ENCODE results near the gene ZNF543.
"Not testable (repeated sequence)": the region's sequence is repeated elsewhere in the genome, so short reads cannot be mapped to it uniquely, and the experiment has no call there.

Gene ZNF543
- 2.0 to 12.9 (median 7.3) reads per million in 17 experiments for total RNA-seq

DNA sequence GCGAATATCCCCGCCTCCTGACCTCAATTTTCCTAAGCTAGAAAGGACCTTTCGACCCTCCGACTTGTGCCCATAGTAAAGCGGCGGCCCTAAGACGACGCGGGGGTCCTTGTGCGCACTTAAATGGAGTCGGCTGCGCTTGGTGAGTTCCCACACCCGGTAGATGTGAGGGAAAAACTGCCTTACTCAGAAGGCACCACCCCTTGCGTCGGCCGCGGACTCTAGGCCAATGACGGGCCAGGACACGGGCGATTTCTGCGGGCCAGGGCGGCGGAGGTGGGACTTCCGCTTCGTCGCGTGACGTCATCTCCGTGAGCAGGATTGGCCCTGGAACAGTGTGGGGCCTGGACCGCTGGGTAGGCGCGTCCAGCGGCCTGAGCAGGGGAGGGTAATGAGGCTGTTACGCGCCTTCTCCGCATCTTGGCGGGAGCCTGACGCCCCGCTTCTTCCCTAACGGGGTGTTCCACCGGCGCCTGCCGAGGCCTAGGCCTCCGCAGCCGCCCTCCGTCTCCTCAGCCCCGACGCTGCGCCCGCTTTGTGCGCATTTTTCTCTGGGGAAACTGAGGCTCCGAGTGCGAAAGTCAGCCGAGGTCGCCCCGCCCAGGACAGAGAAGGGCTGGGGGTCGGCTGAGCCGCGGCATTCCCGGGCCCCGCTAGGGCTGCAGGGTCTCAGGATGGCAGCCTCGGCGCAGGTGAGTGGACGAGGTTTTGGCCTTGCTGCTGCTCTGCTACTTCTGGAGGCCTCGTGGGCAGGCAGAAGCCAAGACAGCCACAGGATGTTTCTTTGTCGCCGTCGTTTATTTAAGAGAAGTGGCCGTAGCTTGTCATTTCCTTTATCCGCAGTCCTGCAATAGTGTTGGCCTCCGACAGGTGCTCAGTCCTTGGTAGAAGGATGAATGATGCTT is at the start of gene ZNF543:
Gene ZNF543, plus strand, starts transcription at position 293 of the 905 bp plus-strand sequence. Its CDS starts 382 bp downstream, at position 675.
- DNase-seq: peak; percentile 97 to 99 (median 98)

DNA sequence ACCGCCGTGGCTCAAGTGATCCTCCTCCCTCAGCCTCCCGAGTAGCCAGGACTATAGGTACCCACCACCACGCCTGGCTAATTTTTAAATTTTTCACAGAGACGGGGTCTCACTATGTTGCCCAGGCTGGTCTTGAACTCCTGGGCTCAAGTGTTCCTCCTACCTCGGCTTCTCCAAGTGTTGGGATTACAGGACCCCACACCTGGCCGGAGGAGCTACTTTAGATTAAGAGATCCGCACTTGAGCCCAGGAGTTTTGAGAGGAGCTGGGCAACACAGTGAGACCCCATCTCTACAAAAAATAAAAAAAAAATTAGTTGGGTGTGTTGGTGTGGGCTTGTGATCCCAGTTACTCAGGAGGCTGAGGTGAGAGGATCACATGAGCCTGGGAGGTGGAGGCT is 49.0 kb upstream of the ZNF543 start:
- DNase-seq: no peak

GRCh38 chr19:57273014-57273413 is 47.3 kb upstream of the ZNF543 start:
- no peak for DNase-seq

DNA sequence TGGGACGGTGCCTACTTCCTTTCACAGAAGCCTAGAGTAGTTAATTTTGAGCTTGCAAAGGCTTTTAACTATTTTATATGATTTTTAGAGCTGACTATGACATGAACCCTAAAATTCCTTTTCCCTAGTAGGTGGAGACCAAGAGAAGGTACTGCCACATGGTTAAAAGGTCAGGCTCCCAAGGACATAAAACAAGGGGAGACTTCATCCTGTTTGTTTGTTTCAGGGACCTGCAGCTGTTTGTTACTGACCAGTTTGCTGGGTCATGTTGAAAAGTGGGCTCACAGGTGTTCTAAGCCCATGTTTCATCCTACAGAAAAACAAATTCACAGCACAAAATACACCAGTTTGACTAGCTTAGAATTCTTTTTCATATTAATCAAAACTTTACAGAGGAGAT is 43.8 kb upstream of the ZNF543 start:
- no peak for DNase-seq

GRCh38 chr19:57278481-57278880 is 41.8 kb upstream of the ZNF543 start:
- not testable (repeated sequence) for DNase-seq

DNA sequence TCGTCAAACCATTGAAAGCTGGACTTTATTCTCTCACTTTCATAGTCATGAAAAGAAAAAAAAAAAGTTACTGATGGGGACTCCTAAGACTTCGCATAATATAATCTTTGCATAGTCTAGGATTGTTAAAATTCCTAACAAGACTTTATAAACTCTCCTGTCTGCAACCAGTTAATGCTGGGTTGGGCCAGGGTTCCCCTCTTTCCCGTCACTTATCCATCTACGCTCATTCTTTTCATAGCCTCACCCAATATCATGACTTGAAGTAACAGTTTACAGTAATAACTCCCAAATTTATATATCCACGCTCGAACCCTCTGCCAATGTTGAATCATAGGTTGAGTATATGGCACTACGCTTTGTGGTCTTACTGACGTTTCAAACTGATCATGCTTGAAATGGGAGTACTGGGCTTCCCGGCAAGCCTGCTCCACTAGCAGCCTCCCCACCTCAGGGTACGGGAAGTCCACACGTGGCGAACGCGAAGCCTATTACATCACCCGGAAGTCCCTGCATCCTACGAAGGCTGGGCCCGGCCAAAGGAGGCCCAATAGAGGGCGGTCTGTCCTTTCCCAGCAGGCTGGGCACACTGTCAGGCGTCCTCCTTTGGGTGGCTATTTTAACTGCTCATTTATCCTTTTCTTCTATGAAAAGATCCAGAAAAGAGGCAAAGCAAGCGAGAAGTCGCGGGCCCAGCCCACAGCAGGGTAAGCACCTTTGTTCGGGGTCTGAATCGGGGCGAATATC is 40.7 kb upstream of the ZNF543 start:
- peak; percentile 91 to 96 (median 96) for DNase-seq

DNA sequence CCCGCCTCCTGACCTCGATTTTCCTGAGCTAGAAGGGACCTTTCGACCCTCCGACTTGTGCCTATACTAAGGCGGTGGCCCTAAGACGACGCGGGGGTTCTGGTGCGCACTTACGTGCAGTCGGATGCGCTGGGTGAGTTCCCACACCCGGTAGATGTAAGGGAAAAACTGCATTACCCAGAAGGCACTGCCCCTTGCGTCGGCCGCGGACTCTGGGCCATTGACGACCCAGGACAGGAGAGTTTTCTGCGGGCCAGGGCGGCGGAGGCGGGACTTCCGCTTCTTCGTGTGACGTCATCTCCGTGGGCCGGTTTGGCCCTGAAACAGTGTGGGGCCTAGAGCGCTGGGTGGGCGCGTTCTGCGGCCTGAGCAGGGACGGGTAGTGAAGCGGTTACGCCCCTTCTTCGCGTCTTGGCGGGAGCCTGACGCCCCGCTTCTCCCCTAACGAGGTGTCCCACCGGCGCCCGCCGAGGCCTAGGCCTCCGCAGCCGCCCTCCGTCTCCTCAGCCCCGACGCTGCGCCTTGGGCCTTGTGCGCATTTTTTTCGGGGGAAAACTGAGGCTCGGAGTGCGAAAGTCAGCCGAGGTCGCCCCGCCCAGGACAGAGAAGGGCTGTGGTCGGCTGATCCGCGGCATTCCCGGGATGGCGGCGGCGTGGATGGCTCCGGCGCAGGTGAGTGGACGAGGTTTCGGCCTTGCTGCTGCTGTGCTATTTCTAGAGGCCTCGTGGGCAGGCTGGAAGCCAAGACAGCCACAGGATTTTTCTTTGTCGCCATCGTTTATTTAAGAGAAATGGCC is 39.9 kb upstream of the ZNF543 start, which contains the start of gene ZNF460:
Gene ZNF460, plus strand, starts transcription at position 321 of the 797 bp plus-strand sequence. Its CDS starts 322 bp downstream, at position 643.
- DNase-seq: peak; percentile 99

DNA sequence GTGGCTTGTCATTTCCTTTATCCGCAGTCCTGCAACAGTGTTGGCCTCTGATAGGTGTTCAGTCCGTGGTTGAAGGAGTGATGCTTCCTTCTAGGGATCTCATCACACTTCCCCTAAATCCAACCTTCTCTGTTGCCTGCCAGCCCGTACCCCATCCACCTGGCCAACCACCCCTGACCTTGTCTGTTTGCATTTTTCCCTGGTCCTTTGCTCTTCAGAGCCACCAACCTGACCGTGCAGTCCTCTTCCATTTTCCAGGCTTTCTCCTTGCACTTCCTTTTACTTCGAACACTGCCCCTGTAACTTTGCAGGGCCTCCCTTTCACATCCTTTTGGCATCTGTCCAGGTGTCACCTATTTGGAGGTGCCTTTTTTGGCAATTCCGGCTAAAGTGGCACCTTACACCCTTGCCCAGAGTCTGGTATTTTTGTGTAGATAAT is 39.3 kb upstream of the ZNF543 start:
- peak; percentile 33 to 50 (median 35) for DNase-seq

DNA sequence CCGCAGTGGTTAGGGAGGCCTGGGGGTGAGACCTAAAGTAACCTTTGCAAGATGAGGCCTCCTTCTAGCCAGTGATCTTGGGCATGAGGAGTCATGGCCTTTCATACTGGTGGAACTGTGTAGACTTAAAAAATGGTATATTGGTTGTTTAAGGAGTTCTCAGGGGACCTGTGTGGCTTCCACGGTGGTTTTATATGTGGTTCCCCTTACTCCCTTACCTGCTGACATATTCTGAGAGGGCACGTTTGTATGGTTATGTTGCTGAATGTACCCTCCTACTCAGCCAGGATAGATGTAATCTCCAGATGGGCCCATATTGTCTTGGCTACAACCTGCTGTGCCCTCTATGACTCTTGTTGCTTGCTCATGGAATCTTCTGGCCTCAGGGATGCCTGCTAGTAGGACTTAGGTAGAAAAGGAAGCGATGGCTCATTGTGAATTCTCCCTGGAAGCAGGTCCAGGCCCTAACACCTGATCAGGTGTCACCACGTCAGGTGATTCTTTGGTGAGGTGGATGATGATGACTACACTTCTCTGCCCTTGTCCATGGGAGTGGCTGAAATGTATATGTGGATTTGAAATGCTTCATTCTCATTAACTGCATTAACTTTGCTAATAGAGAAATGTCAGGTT is 38.1 kb upstream of the ZNF543 start:
- DNase-seq: no peak

- peak in 1 of 4 experiments; percentile 8 for DNase-seq
These were observed 31.9 kb upstream of the ZNF543 start for GRCh38 chr19:57288373-57288772.

DNA sequence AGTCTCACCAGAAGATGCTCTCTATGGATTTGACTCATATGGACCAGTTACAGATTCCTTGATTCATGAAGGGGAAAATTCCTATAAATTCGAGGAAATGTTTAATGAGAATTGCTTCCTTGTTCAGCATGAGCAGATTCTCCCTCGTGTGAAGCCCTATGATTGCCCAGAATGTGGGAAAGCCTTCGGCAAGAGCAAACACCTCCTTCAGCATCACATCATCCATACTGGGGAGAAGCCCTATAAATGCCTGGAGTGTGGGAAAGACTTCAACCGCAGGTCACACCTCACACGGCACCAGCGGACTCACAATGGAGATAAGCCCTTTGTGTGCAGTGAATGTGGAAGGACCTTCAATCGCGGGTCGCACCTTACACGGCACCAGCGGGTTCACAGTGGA is 29.3 kb upstream of the ZNF543 start:
- no peak for DNase-seq

DNA sequence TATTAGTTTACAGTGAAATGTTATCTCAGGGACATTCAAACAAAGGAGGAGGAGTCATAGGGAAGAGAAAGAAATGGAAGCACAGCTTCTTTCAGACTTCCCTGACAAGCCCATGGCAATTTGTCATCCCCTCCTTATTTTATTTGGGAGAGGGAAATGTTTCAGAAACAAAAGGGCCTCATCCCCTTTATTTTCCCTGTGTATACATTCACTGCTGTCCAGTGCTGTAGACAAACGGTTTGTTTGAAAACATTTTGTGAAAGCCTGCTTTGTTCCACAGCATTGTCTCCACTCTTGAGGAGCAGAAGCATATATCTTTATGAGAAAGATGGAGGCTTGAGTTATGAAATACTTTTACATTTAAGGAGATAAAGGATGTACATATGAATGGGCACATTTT is 27.7 kb upstream of the ZNF543 start:
- DNase-seq: no peak

GRCh38 chr19:57293719-57294118 is 26.6 kb upstream of the ZNF543 start:
- DNase-seq: no peak

DNA sequence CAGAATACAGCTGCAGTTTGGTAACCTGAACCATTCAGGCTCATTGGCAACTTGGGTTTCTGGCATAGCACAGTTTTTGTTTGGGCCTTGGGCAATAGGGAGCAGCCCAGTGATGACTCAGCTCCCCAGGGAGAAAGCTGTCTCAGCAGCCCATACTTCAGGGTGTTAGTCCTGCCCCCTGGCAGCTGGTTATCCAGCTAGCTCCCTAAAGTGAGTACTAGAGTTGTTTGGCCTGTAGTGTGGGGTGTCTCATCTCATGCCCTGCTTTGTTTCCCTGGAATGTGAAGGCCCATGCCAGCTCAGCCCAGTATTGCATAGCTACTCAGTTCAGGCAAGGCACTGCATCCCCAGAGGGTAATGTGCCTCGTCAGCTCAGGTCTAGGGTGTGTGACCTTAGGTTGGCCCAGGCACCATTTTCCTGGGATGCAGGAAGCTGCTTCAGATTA is 18.2 kb upstream of the ZNF543 start:
- peak in 3 of 4 experiments; percentile 20 to 25 (median 22) for DNase-seq

GRCh38 chr19:57302727-57303401 is 17.4 kb upstream of the ZNF543 start:
- DNase-seq: no peak

- no peak for DNase-seq
These were observed 15.2 kb upstream of the ZNF543 start for GRCh38 chr19:57305056-57305455.

GRCh38 chr19:57308514-57308913 is 11.8 kb upstream of the ZNF543 start:
- DNase-seq: no peak

DNA sequence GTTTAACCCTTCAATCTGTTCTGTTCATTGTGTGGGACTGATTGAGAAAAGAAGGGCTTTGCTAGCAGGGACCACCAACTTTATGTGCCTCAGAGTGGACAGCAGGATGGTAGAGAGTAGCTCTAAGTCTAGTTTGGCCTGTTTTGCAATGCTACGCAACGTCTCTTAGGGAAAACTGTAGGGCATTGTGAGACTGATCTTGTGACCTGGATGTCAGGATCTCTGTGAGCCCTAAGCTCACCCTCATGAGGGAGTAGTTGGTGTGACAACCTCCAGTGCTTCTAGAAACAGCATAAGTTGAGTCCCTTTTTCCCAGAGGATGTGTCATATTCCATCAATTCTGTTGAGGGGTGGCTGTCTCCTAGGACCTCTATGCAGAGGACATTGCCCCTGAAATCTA is 9.5 kb upstream of the ZNF543 start:
- no peak for DNase-seq

GRCh38 chr19:57314146-57314545 is 6.1 kb upstream of the ZNF543 start:
- DNase-seq: no peak

DNA sequence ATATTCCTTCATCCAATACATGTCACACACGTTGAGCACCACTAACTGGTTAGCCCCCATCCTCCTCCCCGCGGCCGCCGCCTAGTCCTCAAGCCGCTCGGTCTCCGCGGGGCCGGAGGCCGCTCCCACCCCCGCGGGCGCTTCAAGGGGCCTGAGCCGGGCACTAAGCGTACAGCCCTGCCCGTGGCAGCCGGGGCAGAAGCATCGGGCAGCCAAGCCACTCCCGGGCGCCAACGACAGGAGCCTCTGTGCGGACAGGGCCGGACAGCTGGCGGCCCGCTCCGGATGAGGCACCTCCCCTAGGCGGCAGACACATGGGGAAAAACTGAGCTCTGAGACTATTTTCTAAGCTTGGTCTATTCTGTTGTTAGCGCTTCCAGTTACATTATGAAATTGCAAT is 2.8 kb upstream of the ZNF543 start:
- no peak for DNase-seq

DNA sequence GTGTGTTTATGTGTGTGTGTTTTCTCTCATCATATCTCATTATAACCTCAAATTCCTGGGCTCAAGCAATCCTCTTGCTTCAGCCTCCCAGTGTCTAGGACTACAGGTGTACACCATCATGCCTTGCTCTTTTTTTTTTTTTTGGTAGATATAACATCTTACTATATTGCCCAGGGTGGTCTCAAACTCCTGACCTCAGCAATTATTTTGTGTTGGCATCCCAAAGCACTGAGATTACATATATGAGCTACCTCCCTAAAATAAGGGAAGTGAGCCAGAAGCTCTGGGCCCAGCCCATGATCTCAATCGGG is 448 bp upstream of the ZNF543 start:
- no peak for DNase-seq

DNA sequence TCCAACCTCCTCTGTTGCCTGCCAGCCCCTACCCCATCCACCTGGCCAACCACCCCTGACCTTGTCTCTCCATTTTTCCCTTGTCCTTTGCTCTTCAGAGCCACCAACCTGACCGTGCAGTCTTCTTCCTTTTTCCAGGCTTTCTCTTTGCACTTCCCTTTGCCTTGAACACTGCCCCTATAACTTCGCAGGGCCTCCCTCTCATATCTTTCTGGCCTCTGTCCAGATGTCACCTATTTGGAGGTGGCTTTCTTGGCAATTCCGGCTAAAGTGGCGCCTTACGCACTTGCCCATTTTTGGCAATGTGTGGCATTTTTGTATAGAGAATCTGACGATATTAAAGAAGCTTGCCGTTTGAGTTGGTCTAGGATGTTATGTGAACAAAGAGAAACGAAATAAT is 844 bp downstream of the ZNF543 start:
- DNase-seq: peak in 1 of 4 experiments; percentile 4
